Measurements from ENCODE around the gene MRPL48.
A peak's percentile ranks its signal among the peaks of the same experiment; 100 is the strongest.
"Not testable (repeated sequence)": the region's sequence is repeated elsewhere in the genome, so short reads cannot be mapped to it uniquely, and the experiment has no call there.

MRPL48 gene

DNA sequence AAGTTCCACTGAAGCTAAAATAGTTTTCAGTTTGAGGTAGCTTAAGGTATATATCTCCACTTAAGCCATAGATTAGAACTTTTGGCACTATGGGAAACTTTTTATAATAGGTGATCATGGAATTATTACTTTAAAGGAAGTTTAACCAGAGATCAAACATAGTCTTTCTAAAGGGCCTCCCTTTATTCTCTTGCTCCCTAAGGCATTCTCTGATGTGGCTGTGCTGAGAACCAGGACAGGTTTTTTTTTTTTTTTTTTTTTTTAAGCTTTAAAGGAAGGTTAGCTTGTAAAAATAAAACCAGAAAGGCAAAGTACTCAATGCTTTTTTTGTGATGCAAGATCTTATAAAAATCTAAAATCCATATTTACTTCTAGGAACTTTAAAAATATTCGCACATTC is 2.9 kb upstream of the MRPL48 start:
- ATAC-seq (replicated peaks) (no peak), DNase-seq (no peak)
- peaks cover 0 to 8% of the 10 kb centered on the region in 2 donors for H3K27me3 Mint-ChIP-seq
- H3K36me3 Mint-ChIP-seq (ENCODE audit: insufficient read depth), result peaks cover 7% of the 10 kb centered on the region
- no peak overlapping the region for H3K4me3 Mint-ChIP-seq
- no peak overlapping the region for H3K27ac Mint-ChIP-seq
- no peaks in the 10 kb centered on the region for H3K9me3 Mint-ChIP-seq
- peaks cover 4 to 8% of the 10 kb centered on the region in 2 donors for H3K4me1 Mint-ChIP-seq (ENCODE audit: low read depth in 2 of 2)

GRCh38 chr11:73785467-73785866 is 2.2 kb upstream of the MRPL48 start:
- H3K4me1 Mint-ChIP-seq (ENCODE audit: low read depth in 2 of 2); H3K27ac Mint-ChIP-seq; ATAC-seq (replicated peaks); DNase-seq; H3K9me3 Mint-ChIP-seq; H3K36me3 Mint-ChIP-seq (ENCODE audit: insufficient read depth); H3K27me3 Mint-ChIP-seq: not testable (repeated sequence)
- H3K4me3 Mint-ChIP-seq, result peak overlapping the region in 1 of 2 donors; percentile 32

DNA sequence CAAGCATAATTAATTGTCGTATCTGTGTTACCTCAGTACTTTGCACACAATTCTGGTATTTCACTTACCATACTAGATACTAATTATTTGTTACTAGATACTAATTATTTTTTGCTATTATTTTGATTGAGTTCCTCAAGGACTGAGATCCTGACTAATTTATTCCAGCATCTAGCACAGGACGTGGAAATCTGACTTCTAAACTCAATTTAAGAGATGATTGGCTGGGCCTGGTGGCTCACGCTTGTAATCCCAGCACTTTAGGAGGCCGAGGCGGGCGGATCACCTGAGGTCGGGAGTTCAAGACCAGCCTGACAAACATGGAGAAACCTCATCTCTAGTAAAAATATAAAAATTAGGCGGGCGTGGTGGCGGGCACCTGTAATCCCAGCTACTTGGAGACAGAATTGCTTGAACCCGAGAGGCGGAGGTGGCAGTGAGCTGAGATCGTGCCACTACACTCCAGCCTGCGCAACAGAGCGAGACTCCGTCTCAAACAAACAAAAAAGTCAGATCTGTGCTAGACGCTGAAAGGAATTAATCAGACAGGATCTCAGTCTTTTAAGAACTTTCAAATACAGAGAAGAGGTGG is 527 bp upstream of the MRPL48 start:
- Mint-ChIP-seq H3K4me1 (ENCODE audit: low read depth in 2 of 2) (peaks cover 4 to 8% of the 10 kb centered on the region in 2 donors), H3K36me3 (ENCODE audit: insufficient read depth) (peaks cover 7% of the 10 kb centered on the region), H3K9me3 (no peaks in the 10 kb centered on the region), H3K27ac (peak overlapping the region; percentile 94 to 96), H3K27me3 (peaks cover 0 to 8% of the 10 kb centered on the region in 2 donors), H3K4me3 (peak overlapping the region; percentile 92 to 94)
- DNase-seq, result peak in 1 of 3 experiments; percentile 5
- ATAC-seq (replicated peaks), result no peak

DNA sequence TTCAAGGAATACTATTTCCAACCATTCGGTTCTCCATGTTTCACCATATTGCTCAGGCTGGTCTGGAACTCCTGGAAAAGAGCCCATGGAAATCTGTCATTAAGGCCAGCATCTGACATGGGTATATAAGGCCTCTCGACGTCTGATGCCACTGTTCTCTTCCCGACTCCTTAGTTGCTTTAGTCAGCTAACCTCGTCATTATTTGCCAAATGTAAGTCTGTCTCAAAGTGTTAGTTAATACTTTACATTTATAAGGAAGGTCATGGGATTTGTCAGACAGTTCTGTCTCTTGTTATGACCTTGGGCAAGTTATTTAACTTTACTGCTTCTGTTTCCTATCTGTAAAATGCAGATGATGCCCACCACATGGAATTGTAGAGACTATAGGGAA is 1.6 kb downstream of the MRPL48 start:
- Mint-ChIP-seq H3K27me3 (peaks cover 0 to 8% of the 10 kb centered on the region in 2 donors), H3K27ac (no peak overlapping the region), H3K36me3 (ENCODE audit: insufficient read depth) (peaks cover 13% of the 10 kb centered on the region), H3K4me3 (peak overlapping the region; percentile 92 to 94), H3K4me1 (ENCODE audit: low read depth in 2 of 2) (peaks cover 4 to 8% of the 10 kb centered on the region in 2 donors), H3K9me3 (no peaks in the 10 kb centered on the region)
- no peak for ATAC-seq (replicated peaks)
- DNase-seq, result no peak

DNA sequence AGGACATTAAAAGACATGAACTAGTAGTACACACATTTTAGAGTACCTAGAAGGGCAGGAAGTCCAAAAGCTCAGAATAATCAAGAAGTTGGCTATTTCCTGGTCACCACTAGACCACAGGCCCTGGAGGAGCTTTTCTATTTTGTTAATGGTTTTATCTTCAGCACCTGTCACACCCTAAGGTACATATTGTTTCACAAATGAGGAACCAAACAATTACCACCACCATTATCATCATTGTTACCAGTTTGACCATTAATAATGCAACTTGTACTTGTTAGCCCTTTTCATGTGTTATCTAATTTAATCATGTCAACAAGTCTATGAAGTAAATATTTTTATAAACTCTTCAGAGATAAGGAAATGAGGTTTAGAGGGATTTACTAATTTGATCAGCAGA is 4.9 kb downstream of the MRPL48 start:
- H3K36me3 Mint-ChIP-seq (ENCODE audit: insufficient read depth), result peaks cover 14% of the 10 kb centered on the region
- DNase-seq (no peak), ATAC-seq (replicated peaks) (no peak)
- no peaks in the 10 kb centered on the region for H3K9me3 Mint-ChIP-seq
- no peak overlapping the region for H3K27ac Mint-ChIP-seq
- peaks cover 4 to 8% of the 10 kb centered on the region in 2 donors for H3K4me1 Mint-ChIP-seq (ENCODE audit: low read depth in 2 of 2)
- H3K27me3 Mint-ChIP-seq, result no peaks in the 10 kb centered on the region
- no peak overlapping the region for H3K4me3 Mint-ChIP-seq

DNA sequence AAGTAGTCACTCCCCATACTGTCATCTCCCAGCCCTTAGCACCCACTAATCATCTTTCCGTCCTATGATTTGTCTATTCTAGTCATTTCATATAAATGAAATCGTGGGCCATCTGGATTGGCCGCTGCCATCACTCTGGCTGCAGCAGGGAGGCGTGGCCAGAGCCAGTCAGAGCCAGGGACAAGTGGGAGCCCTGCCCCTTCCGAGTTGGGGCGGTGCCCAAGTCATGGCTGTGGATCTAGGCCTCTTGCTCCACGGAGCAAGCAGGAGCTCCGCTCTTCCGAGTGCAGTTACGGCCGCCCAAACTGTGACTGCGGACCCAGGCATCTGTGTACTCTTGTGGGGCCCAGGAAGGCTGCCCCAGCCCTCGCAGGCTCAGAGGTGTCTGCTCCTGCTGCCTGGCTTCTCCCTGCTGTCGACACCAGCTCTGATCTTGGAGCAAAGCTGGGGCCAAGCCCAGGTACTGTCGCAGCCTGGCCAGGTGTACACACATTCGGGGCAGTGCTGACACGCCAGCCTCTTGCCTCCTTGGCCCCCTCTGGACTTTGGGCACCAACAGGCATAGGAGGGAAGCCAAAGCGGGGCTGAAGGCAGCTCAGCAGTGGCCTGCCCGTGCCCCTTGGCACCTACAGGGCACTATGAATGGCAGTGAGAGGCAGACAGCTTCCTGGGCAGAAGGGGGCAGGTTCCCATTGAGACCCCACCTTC is 8.4 kb downstream of the MRPL48 start:
- Mint-ChIP-seq H3K27ac (no peak overlapping the region), H3K4me1 (ENCODE audit: low read depth in 2 of 2) (peaks cover 2 to 5% of the 10 kb centered on the region in 2 donors), H3K27me3 (no peaks in the 10 kb centered on the region), H3K4me3 (no peak overlapping the region), H3K36me3 (ENCODE audit: insufficient read depth) (peaks cover 9% of the 10 kb centered on the region), H3K9me3 (no peaks in the 10 kb centered on the region)
- ATAC-seq (replicated peaks), result no peak
- DNase-seq, result no peak

GRCh38 chr11:73797457-73797856 is 9.8 kb downstream of the MRPL48 start:
- DNase-seq (no peak), ATAC-seq (replicated peaks) (no peak)
- peaks cover 9% of the 10 kb centered on the region for H3K36me3 Mint-ChIP-seq (ENCODE audit: insufficient read depth)
- H3K27ac Mint-ChIP-seq, result no peak overlapping the region
- H3K27me3 Mint-ChIP-seq, result no peaks in the 10 kb centered on the region
- H3K9me3 Mint-ChIP-seq, result no peaks in the 10 kb centered on the region
- H3K4me3 Mint-ChIP-seq, result no peak overlapping the region
- H3K4me1 Mint-ChIP-seq (ENCODE audit: low read depth in 2 of 2), result peaks cover 2 to 5% of the 10 kb centered on the region in 2 donors

GRCh38 chr11:73800276-73800806 is 12.7 kb downstream of the MRPL48 start:
- no peak for ATAC-seq (replicated peaks)
- H3K4me3 Mint-ChIP-seq, result no peak overlapping the region
- no peaks in the 10 kb centered on the region for H3K9me3 Mint-ChIP-seq
- no peaks in the 10 kb centered on the region for H3K27me3 Mint-ChIP-seq
- H3K36me3 Mint-ChIP-seq (ENCODE audit: insufficient read depth), result peaks cover 3% of the 10 kb centered on the region
- H3K4me1 Mint-ChIP-seq (ENCODE audit: low read depth in 2 of 2), result peaks cover 2 to 9% of the 10 kb centered on the region in 2 donors
- no peak for DNase-seq
- H3K27ac Mint-ChIP-seq, result no peak overlapping the region

DNA sequence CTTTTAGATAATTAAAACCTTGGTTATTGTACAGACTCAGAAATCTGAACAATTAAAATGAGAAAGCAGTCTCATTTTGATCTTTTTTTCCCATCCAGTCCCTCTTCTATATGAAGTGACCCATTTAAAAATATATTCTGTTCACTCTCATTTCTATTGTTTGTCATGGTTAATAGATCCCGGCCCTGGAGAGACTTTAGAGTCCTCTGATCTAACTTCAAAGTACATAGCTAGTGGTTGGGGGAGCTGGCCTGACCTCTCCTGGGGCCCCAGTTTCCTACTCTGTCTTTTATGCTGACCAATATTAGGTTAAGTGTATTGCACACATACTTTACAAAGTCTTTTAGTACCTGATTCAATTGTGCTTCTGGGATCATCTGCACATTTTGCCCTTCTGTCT is 13.5 kb downstream of the MRPL48 start:
- no peaks in the 10 kb centered on the region for H3K27me3 Mint-ChIP-seq
- DNase-seq (no peak), ATAC-seq (replicated peaks) (no peak)
- no peak overlapping the region for H3K4me3 Mint-ChIP-seq
- H3K27ac Mint-ChIP-seq, result no peak overlapping the region
- peaks cover 3% of the 10 kb centered on the region for H3K36me3 Mint-ChIP-seq (ENCODE audit: insufficient read depth)
- H3K9me3 Mint-ChIP-seq, result no peaks in the 10 kb centered on the region
- peaks cover 3 to 9% of the 10 kb centered on the region in 2 donors for H3K4me1 Mint-ChIP-seq (ENCODE audit: low read depth in 2 of 2)

DNA sequence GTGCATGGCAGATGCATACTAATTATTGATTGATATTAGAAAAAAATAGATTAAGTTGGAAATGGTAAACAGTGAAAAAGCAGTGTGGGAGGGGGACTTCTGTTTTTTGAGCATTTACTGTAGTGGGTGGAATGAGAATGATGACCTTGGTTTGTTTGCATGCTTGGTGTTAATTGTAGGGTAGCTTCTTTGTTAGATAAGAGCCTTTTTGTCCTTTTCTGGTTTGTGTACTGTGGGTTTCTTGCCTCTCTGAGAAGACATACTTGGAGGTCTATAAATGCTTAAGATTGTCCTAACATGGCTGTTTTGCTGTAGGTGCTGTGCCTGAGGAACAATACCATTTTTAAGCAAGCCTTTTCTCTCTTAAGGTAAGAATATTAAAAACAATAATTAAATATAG is 17.0 kb downstream of the MRPL48 start:
- peaks cover 14% of the 10 kb centered on the region for H3K36me3 Mint-ChIP-seq (ENCODE audit: insufficient read depth)
- no peaks in the 10 kb centered on the region for H3K9me3 Mint-ChIP-seq
- no peak overlapping the region for H3K4me3 Mint-ChIP-seq
- no peaks in the 10 kb centered on the region for H3K27me3 Mint-ChIP-seq
- no peak for DNase-seq
- peaks cover 5% of the 10 kb centered on the region in 2 donors for H3K4me1 Mint-ChIP-seq (ENCODE audit: low read depth in 2 of 2)
- no peak for ATAC-seq (replicated peaks)
- no peak overlapping the region for H3K27ac Mint-ChIP-seq

DNA sequence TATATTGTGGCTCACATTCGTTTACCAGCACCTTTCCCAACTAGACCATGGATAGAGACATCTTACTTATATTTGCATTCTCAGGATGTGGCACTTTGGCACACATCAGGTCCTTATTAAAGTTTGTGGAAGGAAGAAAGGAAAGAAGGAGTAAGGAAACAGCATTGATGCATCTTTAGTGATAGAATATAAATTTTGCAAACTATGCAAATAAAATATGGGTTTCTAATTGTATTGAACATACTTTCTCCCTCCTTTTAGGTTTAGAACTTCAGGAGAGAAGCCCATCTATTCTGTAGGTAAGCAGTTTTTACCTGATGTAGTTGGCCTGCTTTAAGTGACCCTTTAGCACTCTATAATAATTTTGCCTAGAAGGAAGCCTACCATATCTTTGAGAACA is 20.4 kb downstream of the MRPL48 start:
- peaks cover 14% of the 10 kb centered on the region for H3K36me3 Mint-ChIP-seq (ENCODE audit: insufficient read depth)
- H3K27me3 Mint-ChIP-seq, result no peaks in the 10 kb centered on the region
- no peak overlapping the region for H3K27ac Mint-ChIP-seq
- DNase-seq, result no peak
- no peak for ATAC-seq (replicated peaks)
- H3K4me1 Mint-ChIP-seq (ENCODE audit: low read depth in 2 of 2), result peaks cover 5 to 10% of the 10 kb centered on the region in 2 donors
- no peaks in the 10 kb centered on the region for H3K9me3 Mint-ChIP-seq
- no peak overlapping the region for H3K4me3 Mint-ChIP-seq

GRCh38 chr11:73810637-73811036 is 23.0 kb downstream of the MRPL48 start:
- Mint-ChIP-seq H3K4me3 (no peak overlapping the region), H3K4me1 (ENCODE audit: low read depth in 2 of 2) (peaks cover 5 to 6% of the 10 kb centered on the region in 2 donors), H3K27ac (peak overlapping the region in 1 of 2 donors; percentile 38), H3K27me3 (no peaks in the 10 kb centered on the region), H3K9me3 (no peaks in the 10 kb centered on the region), H3K36me3 (ENCODE audit: insufficient read depth) (peaks cover 14% of the 10 kb centered on the region)
- ATAC-seq (replicated peaks) (no peak), DNase-seq (no peak)

DNA sequence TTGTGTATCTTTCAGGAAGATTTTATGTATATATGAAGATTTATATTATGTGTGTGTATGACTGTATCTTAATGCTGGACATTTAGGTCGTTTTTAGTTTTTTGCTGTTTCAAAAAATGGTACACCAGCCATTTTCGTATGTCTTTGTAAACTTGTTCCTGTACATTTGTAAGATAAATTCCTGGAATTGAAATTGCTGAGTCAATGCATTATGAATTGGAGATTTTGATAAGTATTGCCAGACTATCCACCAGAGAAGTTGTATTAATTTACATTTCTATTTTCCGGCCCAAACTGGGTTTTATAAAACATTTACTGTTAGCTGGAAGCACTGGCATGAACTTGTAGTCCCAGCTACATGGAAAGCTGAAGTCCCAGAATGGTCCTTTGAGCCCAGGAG is 24.6 kb downstream of the MRPL48 start:
- H3K36me3 Mint-ChIP-seq (ENCODE audit: insufficient read depth), result peaks cover 9% of the 10 kb centered on the region
- no peak overlapping the region for H3K27ac Mint-ChIP-seq
- peaks cover 2 to 6% of the 10 kb centered on the region in 2 donors for H3K4me1 Mint-ChIP-seq (ENCODE audit: low read depth in 2 of 2)
- no peaks in the 10 kb centered on the region for H3K9me3 Mint-ChIP-seq
- no peak overlapping the region for H3K4me3 Mint-ChIP-seq
- DNase-seq (no peak), ATAC-seq (replicated peaks) (no peak)
- H3K27me3 Mint-ChIP-seq, result no peaks in the 10 kb centered on the region

DNA sequence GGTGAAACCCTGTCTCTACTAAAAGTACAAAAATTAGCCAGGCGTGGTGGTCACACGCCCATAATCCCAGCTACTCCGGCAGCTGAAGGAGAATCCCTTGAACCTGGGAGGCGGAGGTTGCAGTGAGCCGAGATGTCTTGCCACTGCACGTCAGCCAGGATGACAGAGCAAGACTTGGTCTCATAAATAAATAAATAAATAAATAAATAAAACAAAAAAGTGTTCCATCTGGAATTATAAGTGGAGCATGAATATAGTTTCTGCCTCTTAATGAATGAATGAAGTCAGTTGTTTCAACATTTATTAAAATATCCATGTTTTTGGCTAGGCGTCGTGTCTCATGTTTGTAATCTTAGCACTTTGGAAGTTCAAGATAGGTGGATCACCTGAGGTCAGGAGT is 27.1 kb downstream of the MRPL48 start:
- Mint-ChIP-seq H3K9me3 (no peaks in the 10 kb centered on the region), H3K4me1 (ENCODE audit: low read depth in 2 of 2) (peaks cover 2 to 6% of the 10 kb centered on the region in 2 donors), H3K27me3 (no peaks in the 10 kb centered on the region), H3K36me3 (ENCODE audit: insufficient read depth) (no peaks in the 10 kb centered on the region), H3K27ac (peak overlapping the region in 1 of 2 donors; percentile 41), H3K4me3 (no peak overlapping the region)
- ATAC-seq (replicated peaks) (no peak), DNase-seq (no peak)

Data from effector memory CD8-positive, alpha-beta T cell (primary cell).